Stomach (tissue), 19 donors: Measurements from ENCODE around the gene DNPEP. TPM values are rescaled to one million over a fixed set of nuclear protein-coding genes. Genes with fewer than 3 reads are reported as not detected.

Experiments used
- DNase-seq, 2 donors: peaks; one replicate each; pipeline versions ENCODE4 v3.0.0 to v3.0.0-alpha.2; 2013 to 2019
- H3K27ac ChIP-seq, 5 donors: fragments of 200-600 bp in 4 of 5; sonication (generic) in 4 of 5; one replicate each; pipeline ENCODE4 v1.5.1; 2013 to 2019; ENCODE audit warnings: mild to moderate bottlenecking in 1 of 5, moderate library complexity in 1 of 5
- H3K27me3 ChIP-seq, 3 donors: fragments of 200-600 bp; sonication (generic); one replicate each; pipeline ENCODE4 v1.5.1; 2017 to 2019; ENCODE audit warnings: mixed run types in 1 of 3
- H3K36me3 ChIP-seq, 4 donors: fragments of 200-600 bp; sonication (generic); 1 replicate in 3 of 4; 2 replicates in 1 of 4; pipeline ENCODE4 v1.5.1; 2016 to 2019
- H3K4me1 ChIP-seq, 4 donors: fragments of 200-600 bp; sonication (generic); one replicate each; pipeline ENCODE4 v1.5.1; 2016 to 2019
- H3K4me3 ChIP-seq, 4 donors: fragments of 200-600 bp; sonication (generic) in 3 of 4; one replicate each; pipeline ENCODE4 v1.5.1; 2016 to 2019; ENCODE audit warnings: mild to moderate bottlenecking in 1 of 4
- H3K9me3 ChIP-seq, 4 donors: fragments of 200-600 bp; sonication (generic); one replicate each; pipeline ENCODE4 v1.5.1; 2016 to 2019
- EP300 ChIP-seq: sonication (generic); formaldehyde crosslinking; IDR thresholded peaks from one replicate; pipeline ENCODE4 v1.6.1; 2017; ENCODE audit warnings: antibody characterized with exemption
- POLR2A ChIP-seq, 4 donors: fragments of 450-650 bp; IDR thresholded peaks; one replicate each; pipeline ENCODE4 v1.6.1; 2016; ENCODE audit warnings: antibody characterized with exemption in 4 of 4, control low read depth in 2 of 4, mild to moderate bottlenecking in 1 of 4, moderate library complexity in 1 of 4
- POLR2AphosphoS5 ChIP-seq, 3 donors: sonication (generic); formaldehyde crosslinking; IDR thresholded peaks; one replicate each; pipeline ENCODE4 v1.6.1; 2016; ENCODE audit warnings: antibody characterized with exemption in 3 of 3
- WGBS, 5 donors: extraction: QIAGEN DNeasy Blood & Tissue Kit in 3 of 5; methylation state at CpG; one replicate each; pipeline versions ENCODE4 v1.1.5 to v1.1.7; 2013 to 2018; 5-methylcytosine and 5-hydroxymethylcytosine counted together
- intact Hi-C: fragments of 100-400 bp; cut with DNase I; formaldehyde crosslinking; loops from one replicate; pipeline ENCODE4 v1.15.1; 2023; ENCODE audit warnings: low total_unique reads
- long read RNA-seq, 10 donors: transcript quantifications; one replicate each; lab custom pipeline, GENCODE V29; 2026
- polyA plus RNA-seq, 3 donors: library from polyadenylated mRNA; stranded (reverse); fragments of 200-250 nt; gene quantifications; one replicate each; pipeline ENCODE4 v1.2.3, GENCODE V29; 2013
- total RNA-seq, 5 donors: library from RNA; depleted of rRNA; stranded (reverse); fragments of >200 nt; gene quantifications; one replicate each; pipeline versions ENCODE4 v1.1.0 to v1.2.3, GENCODE V29; 2014 to 2016
- TF ChIP-seq, protein P1 (sequence below), 7 experiments: fragments of 450-650 bp in 4 of 7; fragments of 200-600 bp in 3 of 7; sonication (generic) in 3 of 7; IDR thresholded peaks; one replicate each; pipeline ENCODE4 v1.5.1; 2016 to 2019; ENCODE audit warnings: antibody characterized with exemption in 7 of 7, control low read depth in 2 of 7, mild to moderate bottlenecking in 1 of 7
- donor health status: healthy with polysubstance abuse.
- donor health status: Bipolar disorder and iron deficiency.
- donor health status: healthy.

The DNPEP gene
- total RNA-seq (100 to 1,000 TPM in 1 of 5 donors, 10 to 100 TPM in 4; 32.7 to 147 (median 46.4) TPM), polyA plus RNA-seq (100 to 1,000 TPM in 2 of 3 donors, 10 to 100 TPM in 1; 69.2 to 114 (median 105) TPM)
- long read RNA-seq, donor 1, transcript DNPEP-201 (15 exons, 2,425 nt) = major isoform, 6 of 12 reads
- long read RNA-seq, donor 1, partial matches to known transcripts = 5 of 12 reads
- long read RNA-seq, donor 1, other reads (novel, unspliced or antisense) = 0 of 12 reads
- long read RNA-seq, donor 2, transcript DNPEP-201 (15 exons, 2,425 nt) = major isoform, 11 of 2,064 reads
- long read RNA-seq, donor 2, partial matches to known transcripts = 1,985 of 2,064 reads
- long read RNA-seq, donor 2, other reads (novel, unspliced or antisense) = 67 of 2,064 reads
- long read RNA-seq, donor 3, partial matches to known transcripts = 8 of 15 reads
- long read RNA-seq, donor 3, other reads (novel, unspliced or antisense) = 0 of 15 reads
- long read RNA-seq, donor 4 = 0 reads
- long read RNA-seq, donor 5, transcript DNPEP-201 (15 exons, 2,425 nt) = major isoform, 10 of 11 reads
- long read RNA-seq, donor 5, partial matches to known transcripts = 0 of 11 reads
- long read RNA-seq, donor 5, other reads (novel, unspliced or antisense) = 0 of 11 reads
- long read RNA-seq, donor 6 = 0 reads
- long read RNA-seq, donor 7, transcript DNPEP-201 (15 exons, 2,425 nt) = major isoform, 5 of 13 reads
- long read RNA-seq, donor 7, partial matches to known transcripts = 6 of 13 reads
- long read RNA-seq, donor 7, other reads (novel, unspliced or antisense) = 0 of 13 reads
- long read RNA-seq, donor 8, transcript DNPEP-201 (15 exons, 2,425 nt) = major isoform, 10 of 18 reads
- long read RNA-seq, donor 8, partial matches to known transcripts = 6 of 18 reads
- long read RNA-seq, donor 8, other reads (novel, unspliced or antisense) = 0 of 18 reads
- long read RNA-seq, donor 9, transcript DNPEP-201 (15 exons, 2,425 nt) = major isoform, 6 of 30 reads
- long read RNA-seq, donor 9, partial matches to known transcripts = 20 of 30 reads
- long read RNA-seq, donor 9, other reads (novel, unspliced or antisense) = 0 of 30 reads
- long read RNA-seq, donor 10, partial matches to known transcripts = 0 of 2 reads
- long read RNA-seq, donor 10, other reads (novel, unspliced or antisense) = 0 of 2 reads

DNA sequence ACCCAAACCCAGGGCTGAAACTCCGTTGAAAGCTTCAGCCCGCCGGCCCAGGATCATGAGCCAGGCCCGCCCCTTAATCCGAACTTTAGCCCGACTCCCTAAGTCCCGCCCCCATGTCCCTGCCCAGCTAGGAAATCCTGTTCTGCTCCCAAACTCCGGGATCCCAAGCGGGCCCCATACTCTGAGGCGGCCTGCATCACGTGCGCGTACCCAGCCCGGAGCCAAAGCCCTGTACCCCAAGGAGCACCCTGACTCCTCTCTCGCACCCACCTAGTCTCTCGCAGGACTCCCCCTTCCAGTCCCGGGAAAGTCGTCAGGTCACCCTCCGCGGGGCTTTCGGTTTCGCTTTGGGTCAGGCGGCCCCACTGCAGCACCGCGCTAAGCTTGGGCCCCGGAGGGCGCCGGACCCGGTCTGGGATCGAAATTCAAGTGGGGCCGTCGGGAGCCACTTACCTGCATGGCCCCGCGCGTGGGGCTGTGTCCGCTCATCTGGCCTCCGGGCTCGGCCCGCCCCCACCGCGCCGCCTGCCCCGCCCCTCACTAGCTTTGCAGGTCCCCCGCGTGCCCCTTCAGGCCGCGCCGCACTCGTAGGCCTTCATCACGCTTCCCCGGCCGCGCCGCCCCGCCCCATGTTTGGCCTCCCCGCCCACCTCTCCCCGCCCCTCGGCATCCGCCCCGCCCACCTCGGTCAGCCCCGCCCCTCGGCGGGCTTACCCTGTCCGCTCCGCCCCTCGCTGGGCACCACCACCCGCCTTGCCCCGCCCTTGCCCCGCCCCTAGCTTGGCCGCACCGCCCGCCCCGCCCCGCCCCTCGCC is at the start of gene DNPEP:
Gene DNPEP (minus strand): TSS at position 607 of the 815 bp plus-strand sequence. CDS start 118 bp downstream, at position 489.
- peak; percentile 94 to 95 for DNase-seq
- Histone ChIP-seq H3K27ac (peak within 1 kb of the TSS; percentile 95 to 98 (median 96)), H3K9me3 (no peaks in the 10 kb centered on the region), H3K36me3 (peaks cover 33 to 41% (median 40%) of the 10 kb centered on the region in 4 donors), H3K4me3 (peak within 1 kb of the TSS; percentile 72 to 88 (median 86)), H3K4me1 (peaks cover 13 to 31% (median 23%) of the 10 kb centered on the region in 4 donors), H3K27me3 (no peaks in the 10 kb centered on the region)
- WGBS, 5 donors = 0 to 2% (median 0%) methylated on average over 15 to 74 of the region's 76 CpGs
- intact Hi-C loops = no loop called here
- TF ChIP-seq, protein P1, sequence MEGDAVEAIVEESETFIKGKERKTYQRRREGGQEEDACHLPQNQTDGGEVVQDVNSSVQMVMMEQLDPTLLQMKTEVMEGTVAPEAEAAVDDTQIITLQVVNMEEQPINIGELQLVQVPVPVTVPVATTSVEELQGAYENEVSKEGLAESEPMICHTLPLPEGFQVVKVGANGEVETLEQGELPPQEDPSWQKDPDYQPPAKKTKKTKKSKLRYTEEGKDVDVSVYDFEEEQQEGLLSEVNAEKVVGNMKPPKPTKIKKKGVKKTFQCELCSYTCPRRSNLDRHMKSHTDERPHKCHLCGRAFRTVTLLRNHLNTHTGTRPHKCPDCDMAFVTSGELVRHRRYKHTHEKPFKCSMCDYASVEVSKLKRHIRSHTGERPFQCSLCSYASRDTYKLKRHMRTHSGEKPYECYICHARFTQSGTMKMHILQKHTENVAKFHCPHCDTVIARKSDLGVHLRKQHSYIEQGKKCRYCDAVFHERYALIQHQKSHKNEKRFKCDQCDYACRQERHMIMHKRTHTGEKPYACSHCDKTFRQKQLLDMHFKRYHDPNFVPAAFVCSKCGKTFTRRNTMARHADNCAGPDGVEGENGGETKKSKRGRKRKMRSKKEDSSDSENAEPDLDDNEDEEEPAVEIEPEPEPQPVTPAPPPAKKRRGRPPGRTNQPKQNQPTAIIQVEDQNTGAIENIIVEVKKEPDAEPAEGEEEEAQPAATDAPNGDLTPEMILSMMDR (IDR thresholded peaks at IDR 0.05) = no peak
- no peak for TF ChIP-seq POLR2A (IDR thresholded peaks at IDR 0.05)
- peak in 2 of 3 donors; percentile 42 to 50 for TF ChIP-seq POLR2AphosphoS5 (IDR thresholded peaks at IDR 0.05)
- TF ChIP-seq EP300 = no peak

DNA sequence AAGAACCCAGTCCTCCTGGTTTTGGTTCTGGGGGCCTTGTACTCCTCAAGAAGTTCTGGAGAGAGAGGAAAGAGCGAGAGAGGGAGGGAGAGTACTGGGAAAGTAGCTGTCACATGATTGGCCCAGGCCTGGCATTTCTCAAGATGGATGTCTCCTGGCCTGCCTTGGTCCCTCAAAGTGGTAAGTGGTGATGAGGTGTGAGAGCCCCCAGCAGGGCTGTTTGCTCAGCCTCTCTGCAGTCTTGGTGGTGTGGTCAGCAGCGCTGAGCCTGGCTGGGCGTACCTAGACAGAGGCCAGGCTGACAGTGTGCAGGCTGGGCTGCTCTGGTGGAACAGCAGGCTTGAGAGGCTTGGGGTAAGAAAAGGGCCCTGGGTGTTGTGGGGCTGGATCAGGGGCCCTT is 49.4 kb upstream of the DNPEP start:
- Histone ChIP-seq H3K27me3 (peaks cover 0 to 63% (median 36%) of the 10 kb centered on the region in 3 donors), H3K4me3 (no peak overlapping the region), H3K36me3 (no peaks in the 10 kb centered on the region), H3K9me3 (no peaks in the 10 kb centered on the region), H3K27ac (peak overlapping the region in 3 of 5 donors; percentile 76 to 95 (median 90)), H3K4me1 (peaks cover 18 to 34% (median 27%) of the 10 kb centered on the region in 4 donors)
- intact Hi-C loops = no loop called here
- 81 to 89% (median 83%) methylated on average over 3 of the region's 3 CpGs for WGBS, 5 donors
- no peak for DNase-seq
- TF ChIP-seq, protein P1 (IDR thresholded peaks at IDR 0.05) = no peak
- TF ChIP-seq POLR2AphosphoS5 (IDR thresholded peaks at IDR 0.05) (peak in 2 of 3 donors; percentile 25 to 37), EP300 (no peak)

DNA sequence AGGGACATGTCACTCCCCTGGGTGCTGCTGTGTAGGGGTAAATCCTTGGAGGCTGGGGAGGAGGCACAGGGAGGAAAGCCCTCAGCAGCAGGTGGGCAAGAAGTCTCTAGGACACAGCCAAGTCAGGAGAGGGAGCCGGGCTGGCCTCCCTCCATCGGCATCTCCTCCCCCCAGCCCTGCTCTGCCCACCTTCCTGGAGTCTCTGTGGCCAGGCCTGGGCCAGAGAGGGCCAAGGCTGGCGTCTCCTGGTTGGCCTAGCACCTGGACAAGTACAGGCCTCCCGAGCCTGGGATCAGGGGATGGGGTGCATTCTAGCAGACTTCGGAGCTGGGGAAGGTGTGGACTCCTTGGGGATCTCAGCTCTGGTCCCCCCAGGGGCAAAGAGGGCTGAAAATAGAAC is 48.8 kb upstream of the DNPEP start:
- Histone ChIP-seq H3K9me3 (no peaks in the 10 kb centered on the region), H3K27me3 (peaks cover 0 to 57% (median 30%) of the 10 kb centered on the region in 3 donors), H3K4me1 (peaks cover 13 to 30% (median 21%) of the 10 kb centered on the region in 4 donors), H3K4me3 (no peak overlapping the region), H3K27ac (peak overlapping the region in 3 of 5 donors; percentile 76 to 95 (median 90)), H3K36me3 (no peaks in the 10 kb centered on the region)
- TF ChIP-seq POLR2AphosphoS5 (IDR thresholded peaks at IDR 0.05) (no peak), POLR2A (IDR thresholded peaks at IDR 0.05) (no peak), EP300 (no peak)
- TF ChIP-seq, protein P1 (IDR thresholded peaks at IDR 0.05) = no peak
- intact Hi-C loops = no loop called here
- no peak for DNase-seq
- WGBS, 5 donors = 64 to 91% (median 86%) methylated on average over 5 of the region's 5 CpGs
